Adrenal gland (tissue), 12 donors: ENCODE results near the gene PSMB3. TPM values are rescaled to one million over a fixed set of nuclear protein-coding genes. Genes with fewer than 3 reads are reported as not detected.

Source experiments
- DNase-seq, 7 donors: peaks; one replicate each; pipeline ENCODE4 v3.0.0-alpha.2; 2019 to 2020
- H3K27ac ChIP-seq, 5 donors: fragments of 200-600 bp; sonication (generic) in 4 of 5; 1 replicate in 3 of 5; 2 replicates in 2 of 5; pipeline versions ENCODE4 v1.5.1 to v1.8.0; 2016 to 2020; ENCODE audit warnings: mild to moderate bottlenecking in 1 of 5
- H3K27me3 ChIP-seq: fragments of 200-600 bp; 2 replicates; pipeline ENCODE4 v1.8.0; 2021
- H3K36me3 ChIP-seq, 2 donors: fragments of 200-600 bp; replicated peaks in 1 of 2; 1 replicate in 1 of 2; 2 replicates in 1 of 2; pipeline versions ENCODE4 v1.5.1 to v1.8.0; 2018 to 2022
- H3K4me1 ChIP-seq, 2 donors: fragments of 200-600 bp; replicated peaks in 1 of 2; 1 replicate in 1 of 2; 2 replicates in 1 of 2; pipeline versions ENCODE4 v1.5.1 to v1.8.0; 2018 to 2021
- H3K4me3 ChIP-seq, 4 donors: fragments of 200-600 bp; sonication (generic) in 3 of 4; one replicate each; pipeline ENCODE4 v1.5.1; 2016 to 2018
- H3K9me3 ChIP-seq, 3 donors: fragments of 200-600 bp; sonication (generic) in 1 of 3; replicated peaks in 1 of 3; 1 replicate in 2 of 3; 2 replicates in 1 of 3; pipeline versions ENCODE4 v1.5.1 to v1.8.0; 2016 to 2021
- CTCF ChIP-seq, 6 experiments: fragments of 450-650 bp in 4 of 6; fragments of 200-600 bp in 2 of 6; sonication (generic) in 1 of 6; IDR thresholded peaks; 1 replicate in 5 of 6; 2 replicates in 1 of 6; pipeline versions ENCODE4 v1.5.1 to v1.8.0; 2016 to 2021; ENCODE audit warnings: antibody characterized with exemption in 6 of 6, mild to moderate bottlenecking in 2 of 6, moderate library complexity in 1 of 6
- POLR2A ChIP-seq, 2 donors: fragments of 450-650 bp; IDR thresholded peaks; one replicate each; pipeline ENCODE4 v1.6.1; 2017; ENCODE audit warnings: antibody characterized with exemption in 2 of 2, mild to moderate bottlenecking in 2 of 2, moderate library complexity in 1 of 2
- WGBS, 4 donors: extraction: QIAGEN DNeasy Blood & Tissue Kit in 2 of 4; methylation state at CpG; one replicate each; pipeline versions ENCODE4 v1.1.5 to v1.1.7; 2013 to 2017; 5-methylcytosine and 5-hydroxymethylcytosine counted together
- intact Hi-C, 2 donors: fragments of 100-400 bp; cut with DNase I; formaldehyde crosslinking; loops; one replicate each; pipeline versions ENCODE4 v1.14.1 to v1.15.0; 2022 to 2023
- polyA plus RNA-seq, 3 donors: library from polyadenylated mRNA; stranded (reverse); fragments of 200-250 nt in 2 of 3; fragments of 350-450 nt in 1 of 3; fragmentation: Illumina TruSeq in 1 of 3; extraction: RNeasy Lipid Tissue Mini Kit (QIAGEN cat#74804) in 1 of 3; gene quantifications; one replicate each; pipeline ENCODE4 v1.2.3, GENCODE V29; 2013 to 2014
- total RNA-seq, 9 donors: library from RNA; depleted of rRNA in 4 of 9; stranded (reverse); fragments of >200 nt in 4 of 9; fragments of 120-200 nt in 1 of 9; fragmentation: NEBNext Ultra II Directional in 1 of 9; extraction: Animal tissue kit (Norgen Biotek cat#: 25700) in 1 of 9; gene quantifications; one replicate each; pipeline versions ENCODE4 v1.1.0 to v1.2.4, GENCODE V29; 2013 to 2023
- donor health status: healthy with polysubstance abuse.
- donor health status: Bipolar disorder and iron deficiency.
- donor health status: DM: yes; HTN: yes; CAD: no.
- donor health status: DM: no; HTN: no; CAD: no.
- donor health status: DM: no; HTN: no; CAD: no.
- donor health status: DM: yes; HTN: yes; CAD: no.

The PSMB3 gene
- total and polyA plus RNA-seq, 12 donors: 138 to 556 (median 242) TPM

DNA sequence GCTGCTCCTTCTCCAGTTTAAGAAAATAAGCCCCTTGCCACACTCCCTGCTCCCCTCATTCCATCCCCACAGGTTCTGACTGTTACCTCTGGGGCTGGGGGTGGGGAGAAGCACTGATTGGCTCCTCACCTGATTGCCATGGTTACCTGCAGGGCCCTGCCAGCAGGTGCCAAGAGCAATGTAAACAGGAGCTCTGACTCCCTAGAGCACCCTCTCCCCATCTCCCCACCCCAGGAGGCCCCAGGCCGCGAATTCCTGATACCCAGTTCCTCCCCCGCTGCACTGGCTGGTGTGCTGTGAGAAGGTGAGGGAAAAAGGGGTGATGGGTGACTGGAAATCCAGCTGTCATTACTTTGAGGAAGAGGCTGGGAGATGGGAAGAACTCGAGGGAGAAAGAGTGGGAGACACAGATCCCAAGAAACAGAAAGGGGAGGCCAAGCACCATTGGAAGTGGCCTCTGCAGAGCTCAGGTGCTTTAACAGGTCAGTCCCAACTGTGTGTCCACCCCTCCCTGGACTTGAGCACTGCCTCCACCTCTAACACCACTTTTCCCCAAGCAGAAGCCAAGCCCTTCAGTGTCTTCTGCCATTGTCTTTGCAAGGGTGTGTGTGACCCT lies 8.9 kb upstream of the PSMB3 start:
- H3K4me1 ChIP-seq: peaks cover 23 to 47% of the 10 kb centered on the region in 2 donors
- H3K27me3 ChIP-seq: no peaks in the 10 kb centered on the region
- 75 to 88% (median 83%) methylated on average over 4 of the region's 4 CpGs for WGBS, 4 donors
- peaks cover 0 to 13% of the 10 kb centered on the region in 2 donors for H3K36me3 ChIP-seq
- DNase-seq: peak in 2 of 7 donors; percentile 7 to 52
- no peak overlapping the region for H3K4me3 ChIP-seq
- no peaks in the 10 kb centered on the region for H3K9me3 ChIP-seq
- peak overlapping the region in 1 of 5 donors; percentile 74 for H3K27ac ChIP-seq
- TF ChIP-seq POLR2A (IDR thresholded peaks at IDR 0.05): no peak
- no peak for TF ChIP-seq CTCF (IDR thresholded peaks at IDR 0.05)
- intact Hi-C loops: no loop called here

DNA sequence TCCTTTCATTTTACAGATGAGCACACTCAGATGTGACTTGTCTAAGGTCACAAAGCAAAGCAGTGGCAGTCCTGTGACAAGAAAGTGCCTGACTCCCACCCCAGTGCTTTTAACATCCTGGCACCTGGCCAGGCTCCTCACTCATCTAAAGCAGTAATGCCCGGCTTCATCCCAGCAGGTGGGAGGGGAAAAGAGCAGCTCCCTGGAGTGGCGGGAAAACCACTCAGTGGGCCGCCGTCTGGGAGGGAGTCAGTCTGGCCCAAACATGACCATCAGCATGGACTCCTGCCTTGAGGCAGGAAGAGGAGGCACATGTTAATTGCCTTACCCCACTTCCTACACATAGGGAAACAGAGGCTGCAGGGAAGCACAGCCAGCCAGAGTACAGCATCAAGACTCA lies 7.0 kb upstream of the PSMB3 start:
- 37 to 58% (median 43%) methylated on average over 3 to 4 of the region's 4 CpGs for WGBS, 4 donors
- no peak overlapping the region for H3K4me3 ChIP-seq
- intact Hi-C loops: no loop called here
- peak in 3 of 7 donors; percentile 29 to 66 (median 33) for DNase-seq
- peaks cover 31 to 57% of the 10 kb centered on the region in 2 donors for H3K4me1 ChIP-seq
- no peak for TF ChIP-seq CTCF (IDR thresholded peaks at IDR 0.05)
- no peak for TF ChIP-seq POLR2A (IDR thresholded peaks at IDR 0.05)
- H3K27me3 ChIP-seq: no peaks in the 10 kb centered on the region
- no peaks in the 10 kb centered on the region for H3K9me3 ChIP-seq
- no peaks in the 10 kb centered on the region for H3K36me3 ChIP-seq
- no peak overlapping the region for H3K27ac ChIP-seq

- no peaks in the 10 kb centered on the region for H3K36me3 ChIP-seq
- H3K4me1 ChIP-seq: peaks cover 25 to 59% of the 10 kb centered on the region in 2 donors
- peak overlapping the region in 2 of 5 donors; percentile 1 to 84 for H3K27ac ChIP-seq
- no peaks in the 10 kb centered on the region for H3K27me3 ChIP-seq
- WGBS, 4 donors: 45 to 64% (median 52%) methylated on average over 6 to 8 of the region's 8 CpGs
- peak overlapping the region in 1 of 4 donors; percentile 97 for H3K4me3 ChIP-seq
- intact Hi-C loops: no loop called here
- H3K9me3 ChIP-seq: no peaks in the 10 kb centered on the region
- DNase-seq: peak in 2 of 7 donors; percentile 9 to 56
- TF ChIP-seq CTCF (IDR thresholded peaks at IDR 0.05) (no peak), POLR2A (IDR thresholded peaks at IDR 0.05) (no peak)
These were observed 6.3 kb upstream of the PSMB3 start for GRCh38 chr17:38746004-38746848.

- Histone ChIP-seq H3K9me3 (no peaks in the 10 kb centered on the region), H3K4me3 (peak overlapping the region in 2 of 4 donors; percentile 74 to 97), H3K4me1 (peaks cover 30 to 54% of the 10 kb centered on the region in 2 donors), H3K36me3 (no peaks in the 10 kb centered on the region), H3K27me3 (no peaks in the 10 kb centered on the region), H3K27ac (peak overlapping the region in 3 of 5 donors; percentile 67 to 91 (median 84))
- peak in 2 of 7 donors; percentile 24 to 57 for DNase-seq
- 2 to 10% (median 7%) methylated on average over 4 to 21 of the region's 21 CpGs for WGBS, 4 donors
- intact Hi-C loops: no loop called here
- TF ChIP-seq POLR2A (IDR thresholded peaks at IDR 0.05) (no peak), CTCF (IDR thresholded peaks at IDR 0.05) (no peak)
These were observed 5.6 kb upstream of the PSMB3 start for GRCh38 chr17:38746849-38747462.
